Effector CD8-positive, alpha-beta T cell (primary cell): ENCODE measurements around the gene ARMC9.
"Not testable (repeated sequence)": the region's sequence is repeated elsewhere in the genome, so short reads cannot be mapped to it uniquely, and the experiment has no call there.

Experiments used
- DNase-seq: peaks from one replicate; lab custom pipeline; 2025; lab: John Stamatoyannopoulos, UW

The ARMC9 gene

GRCh38 chr2:231241755-231242507 is 43.5 kb downstream of the ARMC9 start:
- no peak for DNase-seq

- no peak for DNase-seq
These were observed 45.4 kb downstream of the ARMC9 start for GRCh38 chr2:231243866-231244265.

GRCh38 chr2:231244382-231245248 is 46.2 kb downstream of the ARMC9 start:
- DNase-seq, result no peak

- DNase-seq, result no peak
These were observed 47.0 kb downstream of the ARMC9 start for GRCh38 chr2:231245249-231246094.

GRCh38 chr2:231246171-231246842 is 47.9 kb downstream of the ARMC9 start:
- DNase-seq, result no peak

GRCh38 chr2:231250146-231250545 is 51.7 kb downstream of the ARMC9 start:
- no peak for DNase-seq

- no peak for DNase-seq
These were observed 52.3 kb downstream of the ARMC9 start for GRCh38 chr2:231250698-231251097.

- not testable (repeated sequence) for DNase-seq
These were observed 54.9 kb downstream of the ARMC9 start for GRCh38 chr2:231253292-231253691.

GRCh38 chr2:231256494-231256893 is 58.1 kb downstream of the ARMC9 start:
- no peak for DNase-seq

- DNase-seq, result no peak
These were observed 59.3 kb downstream of the ARMC9 start for GRCh38 chr2:231257763-231258162.

GRCh38 chr2:231258701-231259100 is 60.3 kb downstream of the ARMC9 start:
- DNase-seq, result no peak

- DNase-seq, result no peak
These were observed 60.7 kb downstream of the ARMC9 start for GRCh38 chr2:231259104-231259503.

GRCh38 chr2:231260442-231261208 is 62.2 kb downstream of the ARMC9 start:
- DNase-seq, result no peak

GRCh38 chr2:231263118-231263831 is 64.8 kb downstream of the ARMC9 start:
- no peak for DNase-seq

GRCh38 chr2:231270221-231271114 is 72.0 kb downstream of the ARMC9 start:
- DNase-seq, result no peak

- DNase-seq, result no peak
These were observed 74.6 kb downstream of the ARMC9 start for GRCh38 chr2:231272991-231273390.

- DNase-seq, result no peak
These were observed 78.6 kb downstream of the ARMC9 start for GRCh38 chr2:231276987-231277386.

GRCh38 chr2:231277962-231278361 is 79.5 kb downstream of the ARMC9 start:
- DNase-seq, result no peak

GRCh38 chr2:231278868-231279267 is 80.4 kb downstream of the ARMC9 start:
- DNase-seq, result no peak
